Loucy (cell line): ENCODE measurements around the gene NIF3L1.

ENCODE experiments used
- H2AFZ ChIP-seq: fragments of 200-600 bp; sonication (generic); 2 replicates; pipeline ENCODE4 v1.6.0; 2016; ENCODE audit warnings: antibody characterized with exemption, mild to moderate bottlenecking, low read length, moderate library complexity
- H3F3A ChIP-seq: fragments of 200-600 bp; 2 replicates; pipeline ENCODE4 v1.6.0; 2016; ENCODE audit warnings: antibody characterized with exemption, low read depth, mild to moderate bottlenecking
- H3K27me3 ChIP-seq: fragments of 200-600 bp; sonication (generic); 2 replicates; pipeline ENCODE4 v1.6.1; 2014; ENCODE audit warnings: low read length, mild to moderate bottlenecking; ENCODE audit not compliant: insufficient read depth, poor library complexity, severe bottlenecking
- H3K36me3 ChIP-seq: fragments of 200-600 bp; sonication (generic); 2 replicates; pipeline ENCODE4 v1.6.1; 2016; ENCODE audit warnings: low read length; ENCODE audit not compliant: insufficient read depth
- H3K4me1 ChIP-seq: fragments of 200-600 bp; sonication (generic); 2 replicates; pipeline ENCODE4 v1.5.1; 2014; ENCODE audit warnings: low read length, mild to moderate bottlenecking; ENCODE audit not compliant: insufficient read depth, poor library complexity, severe bottlenecking
- H3K4me2 ChIP-seq: fragments of 200-600 bp; sonication (generic); 2 replicates; pipeline ENCODE4 v1.6.0; 2014; ENCODE audit warnings: antibody characterized with exemption, low read length, low read depth, mild to moderate bottlenecking; ENCODE audit not compliant: poor library complexity, severe bottlenecking
- H3K4me3 ChIP-seq: fragments of 200-600 bp; sonication (generic); 2 replicates; pipeline ENCODE4 v1.5.1; 2014; ENCODE audit warnings: low read length, mild to moderate bottlenecking, mixed read lengths; ENCODE audit not compliant: poor library complexity, severe bottlenecking
- H3K79me2 ChIP-seq: fragments of 200-600 bp; sonication (generic); 2 replicates; pipeline ENCODE4 v1.6.1; 2014; ENCODE audit warnings: low read length; ENCODE audit not compliant: insufficient read depth
- H3K9ac ChIP-seq: fragments of 200-600 bp; sonication (generic); 2 replicates; pipeline ENCODE4 v1.6.0; 2014; ENCODE audit warnings: mild to moderate bottlenecking, low read depth, low read length, moderate library complexity; ENCODE audit not compliant: poor library complexity, severe bottlenecking
- H3K9me2 ChIP-seq: fragments of 200-600 bp; sonication (generic); replicated peaks from 2 replicates; pipeline ENCODE4 v1.6.1; 2016; ENCODE audit warnings: low read depth, low read length, mixed read lengths
- H3K9me3 ChIP-seq: fragments of 200-600 bp; sonication (generic); 2 replicates; pipeline ENCODE4 v1.6.1; 2014; ENCODE audit warnings: mild to moderate bottlenecking, antibody characterized with exemption, low read length, low read depth; ENCODE audit not compliant: insufficient read depth
- H4K20me1 ChIP-seq: fragments of 200-600 bp; sonication (generic); 2 replicates; pipeline ENCODE4 v1.6.0; 2014; ENCODE audit warnings: antibody characterized with exemption, low read length, mild to moderate bottlenecking; ENCODE audit not compliant: insufficient read depth, poor library complexity, severe bottlenecking
- CTCF ChIP-seq: fragments of 200-600 bp; sonication (generic); conservative IDR thresholded peaks from 2 replicates; pipeline ENCODE4 v1.5.1; 2014; ENCODE audit warnings: mild to moderate bottlenecking, antibody characterized with exemption, low read length
- EZH2phosphoT487 ChIP-seq: fragments of 200-600 bp; IDR thresholded peaks from 2 replicates; pipeline ENCODE4 v1.6.1; 2018; ENCODE audit warnings: antibody characterized with exemption, mild to moderate bottlenecking, moderate library complexity, borderline replicate concordance

Gene NIF3L1

DNA sequence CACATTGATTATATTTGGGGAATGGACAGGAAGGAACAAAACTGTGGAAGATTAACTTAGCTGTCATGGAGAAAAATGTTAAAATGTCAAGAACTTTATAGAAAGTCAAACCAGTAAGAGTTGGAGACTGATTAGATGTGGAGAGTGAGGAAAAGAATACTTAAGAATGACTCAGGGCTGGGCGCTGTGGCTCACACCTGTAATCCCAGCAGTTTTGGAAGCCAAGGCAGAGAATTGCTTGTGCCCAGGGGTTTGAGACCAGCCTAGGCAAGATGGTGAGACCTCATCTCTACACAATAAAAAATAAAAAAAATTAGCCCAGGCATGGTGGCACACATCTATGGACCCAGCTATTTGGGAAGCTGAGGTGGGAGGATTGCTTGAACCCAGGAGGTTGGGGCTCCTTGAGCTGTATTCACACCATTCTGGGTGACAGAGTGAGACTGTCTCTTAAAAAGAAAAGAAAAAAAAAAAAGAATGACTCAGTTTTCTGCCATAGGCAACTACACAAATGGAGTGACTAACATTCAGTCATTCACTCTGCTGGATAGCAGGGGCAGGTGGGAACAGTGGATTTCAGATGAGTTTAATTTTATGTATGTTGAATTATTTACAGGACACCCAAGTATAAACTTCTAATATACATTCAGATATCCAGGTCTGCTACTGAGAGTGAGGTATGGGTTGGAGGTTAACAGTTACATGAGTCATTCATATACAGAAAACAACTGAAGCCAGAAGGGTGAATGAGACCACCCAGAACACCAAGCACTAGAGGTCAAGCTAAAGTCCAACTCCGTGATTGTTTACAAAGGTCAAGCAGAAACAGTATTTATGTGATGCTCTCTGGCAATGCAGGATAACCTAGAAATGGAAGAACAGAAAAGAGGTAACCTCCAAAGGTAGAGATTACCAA is 40.4 kb downstream of the NIF3L1 start:
- H3K4me1 ChIP-seq = no peaks in the 10 kb centered on the region
- no peaks in the 10 kb centered on the region for H4K20me1 ChIP-seq
- H3K4me2 ChIP-seq = no peak overlapping the region
- H3K79me2 ChIP-seq = no peaks in the 10 kb centered on the region
- H2AFZ ChIP-seq = no peak overlapping the region
- H3K36me3 ChIP-seq = peaks cover 66% of the 10 kb centered on the region
- no peaks in the 10 kb centered on the region for H3K9me2 ChIP-seq
- no peak overlapping the region for H3K4me3 ChIP-seq
- H3K27me3 ChIP-seq = no peaks in the 10 kb centered on the region
- H3K9me3 ChIP-seq = no peaks in the 10 kb centered on the region
- TF ChIP-seq CTCF = no peak
- no peak for TF ChIP-seq EZH2phosphoT487
- no peaks in the 10 kb centered on the region for H3F3A ChIP-seq
- H3K9ac ChIP-seq = no peak overlapping the region

- H3K9ac ChIP-seq = no peak overlapping the region
- no peak overlapping the region for H3K4me2 ChIP-seq
- H3F3A ChIP-seq = no peaks in the 10 kb centered on the region
- H3K36me3 ChIP-seq = peaks cover 71% of the 10 kb centered on the region
- no peak overlapping the region for H3K4me3 ChIP-seq
- H3K27me3 ChIP-seq = no peaks in the 10 kb centered on the region
- no peaks in the 10 kb centered on the region for H3K9me3 ChIP-seq
- TF ChIP-seq CTCF (no peak), EZH2phosphoT487 (no peak)
- H4K20me1 ChIP-seq = no peaks in the 10 kb centered on the region
- no peaks in the 10 kb centered on the region for H3K79me2 ChIP-seq
- H3K4me1 ChIP-seq = no peaks in the 10 kb centered on the region
- no peak overlapping the region for H2AFZ ChIP-seq
- H3K9me2 ChIP-seq = no peaks in the 10 kb centered on the region
These were observed 41.9 kb downstream of the NIF3L1 start for GRCh38 chr2:200930947-200931626.

DNA sequence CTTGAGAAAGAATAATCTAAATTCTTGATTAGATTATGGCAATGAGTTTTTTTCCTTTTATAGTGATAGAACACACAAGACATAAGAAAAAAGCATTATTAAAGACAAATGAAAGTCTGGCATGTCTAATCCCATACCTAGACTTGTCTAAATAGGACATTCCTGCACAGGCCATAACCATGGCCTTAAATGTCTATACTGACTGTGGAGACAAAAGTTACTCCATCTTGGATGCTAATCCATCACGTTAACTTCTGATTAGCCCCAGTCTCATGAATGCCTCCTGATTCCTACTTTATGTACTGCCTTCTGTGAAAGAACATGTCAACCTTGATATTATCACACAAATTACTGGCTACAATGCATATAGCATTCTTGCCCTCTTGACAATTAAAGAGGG is 50.7 kb downstream of the NIF3L1 start:
- Histone ChIP-seq H3K4me3 (no peak overlapping the region), H3K9me3 (no peaks in the 10 kb centered on the region), H2AFZ (no peak overlapping the region), H3K9me2 (no peaks in the 10 kb centered on the region), H3K27me3 (no peaks in the 10 kb centered on the region), H4K20me1 (no peaks in the 10 kb centered on the region), H3K4me1 (no peaks in the 10 kb centered on the region), H3K9ac (no peak overlapping the region), H3K4me2 (no peak overlapping the region), H3K36me3 (peaks cover 71% of the 10 kb centered on the region), H3F3A (no peaks in the 10 kb centered on the region; the same call in 1 of the 2 replicates), H3K79me2 (no peaks in the 10 kb centered on the region)
- no peak for TF ChIP-seq CTCF
- TF ChIP-seq EZH2phosphoT487 = no peak
